Keratinocyte (primary cell): Measurements from ENCODE around the gene WFIKKN1. TPM values are rescaled to one million over a fixed set of nuclear protein-coding genes. Genes with fewer than 3 reads are reported as not detected.

Experiments
- DNase-seq: peaks from one replicate; pipeline ENCODE4 v3.0.0-alpha.2; 2011; ENCODE audit warnings: low read depth, missing footprints, low spot score
- FAIRE-seq: peaks from 2 replicates; lab custom pipeline; 2011; peaks lifted over from hg19 to GRCh38; lab: Jason Lieb, UNC
- H2AFZ ChIP-seq: 2 replicates; pipeline ENCODE4 v1.6.0; 2012; ENCODE audit warnings: low read length, control low read depth, inconsistent platforms; ENCODE audit not compliant: control insufficient read depth
- H3K27ac ChIP-seq: 2 replicates; pipeline ENCODE4 v1.5.1; 2011; ENCODE audit warnings: low read length; ENCODE audit not compliant: control insufficient read depth, insufficient read depth
- H3K27me3 ChIP-seq: 3 replicates; pipeline ENCODE4 v1.6.0; 2011; ENCODE audit warnings: low read length; ENCODE audit not compliant: control insufficient read depth, insufficient read depth; ENCODE audit errors: extremely low read depth
- H3K36me3 ChIP-seq, 2 experiments: 2 replicates in 1 of 2; 3 replicates in 1 of 2; pipeline ENCODE4 v1.5.1; 2011; ENCODE audit warnings: low read length in 2 of 2, mild to moderate bottlenecking in 1 of 2; ENCODE audit not compliant: control insufficient read depth in 2 of 2, insufficient read depth in 2 of 2; ENCODE audit errors: extremely low read depth in 1 of 2
- H3K4me1 ChIP-seq: 3 replicates; pipeline ENCODE4 v1.5.1; 2011; ENCODE audit warnings: low read length; ENCODE audit not compliant: control insufficient read depth, insufficient read depth; ENCODE audit errors: extremely low read depth
- H3K4me2 ChIP-seq: 3 replicates; pipeline ENCODE4 v1.6.0; 2011; ENCODE audit warnings: low read depth, low read length; ENCODE audit not compliant: control insufficient read depth, insufficient read depth; ENCODE audit errors: extremely low read depth
- H3K4me3 ChIP-seq, 3 experiments: fragments of 200-600 bp in 1 of 3; sonication (generic) in 1 of 3; 2 replicates in 2 of 3; 3 replicates in 1 of 3; pipeline ENCODE4 v1.5.1; 2011 to 2016; ENCODE audit warnings: low read length in 3 of 3, mild to moderate bottlenecking in 3 of 3, control low read depth in 2 of 3, inconsistent platforms in 1 of 3, low read depth in 1 of 3, mixed read lengths in 1 of 3, mixed run types in 1 of 3, moderate library complexity in 1 of 3; ENCODE audit not compliant: control insufficient read depth in 2 of 3, insufficient read depth in 2 of 3; ENCODE audit errors: extremely low read depth in 1 of 3
- H3K79me2 ChIP-seq: 2 replicates; pipeline ENCODE4 v1.6.0; 2012; ENCODE audit warnings: low read length; ENCODE audit not compliant: control insufficient read depth, insufficient read depth
- H3K9ac ChIP-seq: 3 replicates; pipeline ENCODE4 v1.6.0; 2011; ENCODE audit warnings: low read length; ENCODE audit not compliant: control insufficient read depth, insufficient read depth; ENCODE audit errors: extremely low read depth
- H3K9me1 ChIP-seq: 3 replicates; pipeline ENCODE4 v1.6.0; 2011; ENCODE audit warnings: low read length; ENCODE audit not compliant: control insufficient read depth, insufficient read depth; ENCODE audit errors: extremely low read depth
- H3K9me3 ChIP-seq: 2 replicates; pipeline ENCODE4 v1.5.1; 2012; ENCODE audit warnings: low read depth, low read length; ENCODE audit not compliant: control insufficient read depth
- H4K20me1 ChIP-seq: 3 replicates; pipeline ENCODE4 v1.6.0; 2011; ENCODE audit warnings: low read length; ENCODE audit not compliant: control insufficient read depth, insufficient read depth; ENCODE audit errors: extremely low read depth
- EZH2 ChIP-seq: IDR thresholded peaks from one replicate; pipeline ENCODE4 v1.6.1; 2012; ENCODE audit warnings: inconsistent platforms, mild to moderate bottlenecking, low read length, moderate library complexity
- dilution Hi-C: fragments of 300-500 bp; cut with MboI; formaldehyde crosslinking; loops from one replicate; pipeline ENCODE4 v1.7.0; 2020; ENCODE audit warnings: low sequenced_read_pairs; ENCODE audit not compliant: extremely low pct_ligation_motif_present
- polyA plus RNA-seq, 5 experiments: library from polyadenylated mRNA; depleted of rRNA in 3 of 5; stranded (reverse) in 3 of 5; stranded (forward) in 1 of 5; unstranded in 1 of 5; fragments of >200 nt; gene quantifications; 1 replicate in 1 of 5; 2 replicates in 3 of 5; 3 replicates in 1 of 5; pipeline versions ENCODE4 v1.2.1 to v1.2.3, GENCODE V29; 2011 to 2012; ENCODE audit warnings: missing spikeins in 2 of 5, low read depth in 1 of 5, low replicate concordance in 1 of 5
- TF ChIP-seq, protein P1 (sequence below), 3 experiments: IDR thresholded peaks in 1 of 3; conservative IDR thresholded peaks in 1 of 3; optimal IDR thresholded peaks in 1 of 3; 2 replicates in 2 of 3; 3 replicates in 1 of 3; pipeline versions ENCODE3 to v1.5.1; 2011; ENCODE audit warnings: low read length in 3 of 3, mild to moderate bottlenecking in 3 of 3, moderate library complexity in 2 of 3, control low read depth in 1 of 3, inconsistent platforms in 1 of 3; ENCODE audit not compliant: insufficient read depth in 2 of 3; ENCODE audit errors: extremely low read depth in 1 of 3

The WFIKKN1 gene
- polyA plus RNA-seq, 1 donor (not counting 4 experiments of a cell fraction or from before 2014, with no cell fraction given) = not detected

DNA sequence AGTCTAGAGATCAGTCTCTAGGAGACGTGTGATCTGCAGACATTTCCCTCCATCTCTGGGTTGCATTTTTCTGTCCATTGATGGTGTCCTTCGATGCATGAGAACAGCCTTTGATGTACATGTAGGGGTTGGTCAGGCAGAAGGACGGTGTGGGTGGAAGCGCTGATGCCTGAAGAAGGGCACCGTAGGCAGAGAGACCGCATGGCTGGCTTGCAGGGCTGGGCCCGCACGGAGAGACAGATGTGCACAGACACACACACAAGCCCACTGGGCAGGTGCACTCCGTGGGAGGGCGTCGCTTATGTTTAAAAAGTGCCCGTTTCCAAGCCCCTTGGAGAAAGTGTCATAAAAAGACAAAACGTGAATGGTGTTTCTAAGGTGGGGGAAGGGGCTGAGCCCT, 15.7 kb upstream of the WFIKKN1 start:
- Histone ChIP-seq H3K4me3 (no peak overlapping the region), H3K27me3 (peaks cover 7% of the 10 kb centered on the region), H3K4me2 (no peak overlapping the region), H3K79me2 (no peaks in the 10 kb centered on the region), H4K20me1 (no peaks in the 10 kb centered on the region), H3K9ac (no peak overlapping the region), H2AFZ (no peak overlapping the region), H3K9me1 (no peaks in the 10 kb centered on the region), H3K27ac (no peak overlapping the region), H3K4me1 (peaks cover 3% of the 10 kb centered on the region), H3K9me3 (no peaks in the 10 kb centered on the region), H3K36me3 (peaks cover 0 to 3% of the 10 kb centered on the region in 2 experiments)
- no peak for TF ChIP-seq EZH2
- TF ChIP-seq, protein P1, sequence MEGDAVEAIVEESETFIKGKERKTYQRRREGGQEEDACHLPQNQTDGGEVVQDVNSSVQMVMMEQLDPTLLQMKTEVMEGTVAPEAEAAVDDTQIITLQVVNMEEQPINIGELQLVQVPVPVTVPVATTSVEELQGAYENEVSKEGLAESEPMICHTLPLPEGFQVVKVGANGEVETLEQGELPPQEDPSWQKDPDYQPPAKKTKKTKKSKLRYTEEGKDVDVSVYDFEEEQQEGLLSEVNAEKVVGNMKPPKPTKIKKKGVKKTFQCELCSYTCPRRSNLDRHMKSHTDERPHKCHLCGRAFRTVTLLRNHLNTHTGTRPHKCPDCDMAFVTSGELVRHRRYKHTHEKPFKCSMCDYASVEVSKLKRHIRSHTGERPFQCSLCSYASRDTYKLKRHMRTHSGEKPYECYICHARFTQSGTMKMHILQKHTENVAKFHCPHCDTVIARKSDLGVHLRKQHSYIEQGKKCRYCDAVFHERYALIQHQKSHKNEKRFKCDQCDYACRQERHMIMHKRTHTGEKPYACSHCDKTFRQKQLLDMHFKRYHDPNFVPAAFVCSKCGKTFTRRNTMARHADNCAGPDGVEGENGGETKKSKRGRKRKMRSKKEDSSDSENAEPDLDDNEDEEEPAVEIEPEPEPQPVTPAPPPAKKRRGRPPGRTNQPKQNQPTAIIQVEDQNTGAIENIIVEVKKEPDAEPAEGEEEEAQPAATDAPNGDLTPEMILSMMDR (optimal IDR thresholded peaks at IDR 0.05 in 1 of 3, IDR thresholded peaks at IDR 0.05 in 1 of 3, conservative IDR thresholded peaks at IDR 0.05 in 1 of 3; ENCODE audit: extremely low read depth in 1 of 3, insufficient read depth in 2 of 3, low read length in 3 of 3) = no peak
- dilution Hi-C loops = no loop called here
- DNase-seq (no peak), FAIRE-seq (no peak)

DNA sequence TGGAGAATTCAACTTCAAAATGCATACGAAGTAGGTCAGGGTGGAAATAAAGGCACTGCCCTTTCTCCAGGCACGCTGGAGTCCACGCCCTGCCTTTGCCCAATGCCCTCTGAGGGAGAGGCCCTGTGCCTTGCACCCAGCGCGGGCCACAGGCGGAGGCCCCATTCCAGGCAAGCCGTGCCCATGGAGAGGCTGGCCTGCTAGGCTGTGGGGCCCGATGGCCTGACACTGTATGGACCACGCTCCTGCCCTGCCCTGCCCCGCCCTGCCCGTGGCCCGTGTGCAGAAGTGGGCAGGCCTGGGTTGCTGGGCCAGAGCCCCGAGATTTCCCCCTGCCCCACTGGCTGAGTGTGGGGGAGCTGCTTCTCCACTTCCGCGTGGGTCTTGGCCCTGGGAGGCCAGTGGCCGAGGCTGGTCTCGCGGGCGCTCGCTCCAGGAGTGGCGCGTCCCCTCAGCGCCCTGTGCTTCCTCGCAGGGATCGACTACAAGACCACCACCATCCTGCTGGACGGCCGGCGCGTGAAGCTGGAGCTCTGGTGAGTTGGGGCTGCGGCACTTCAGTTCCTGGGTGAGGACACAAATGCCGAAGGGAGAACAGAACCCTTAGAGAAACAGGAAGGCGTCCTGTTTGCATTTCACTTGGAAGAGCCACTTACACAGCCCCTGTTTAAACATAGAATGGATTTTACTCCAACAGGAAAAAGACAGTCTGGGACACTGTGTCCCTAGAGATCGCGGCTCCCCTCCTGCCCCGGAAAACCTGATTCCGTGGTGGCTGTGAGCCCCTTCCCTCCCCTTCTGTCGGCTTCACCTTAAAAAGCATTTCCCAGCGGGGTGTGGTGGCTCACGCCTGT, 13.8 kb upstream of the WFIKKN1 start:
- Histone ChIP-seq H4K20me1 (peaks cover 9% of the 10 kb centered on the region), H2AFZ (no peak overlapping the region), H3K4me3 (no peak overlapping the region), H3K4me1 (peaks cover 12% of the 10 kb centered on the region), H3K27me3 (peaks cover 21% of the 10 kb centered on the region), H3K36me3 (peaks cover 0 to 3% of the 10 kb centered on the region in 2 experiments), H3K27ac (no peak overlapping the region), H3K9me1 (no peaks in the 10 kb centered on the region), H3K9me3 (no peaks in the 10 kb centered on the region), H3K9ac (no peak overlapping the region), H3K4me2 (no peak overlapping the region), H3K79me2 (no peaks in the 10 kb centered on the region)
- FAIRE-seq = no peak
- TF ChIP-seq, protein P1 (optimal IDR thresholded peaks at IDR 0.05 in 1 of 3, IDR thresholded peaks at IDR 0.05 in 1 of 3, conservative IDR thresholded peaks at IDR 0.05 in 1 of 3; ENCODE audit: extremely low read depth in 1 of 3, insufficient read depth in 2 of 3, low read length in 3 of 3) = no peak
- no peak for TF ChIP-seq EZH2
- DNase-seq = no peak
- dilution Hi-C loops = no loop called here
